Activated T-helper 17 cell treated with anti-CD3 and anti-CD28 coated beads, Interleukin-2, amount 50 U/mL, for 72 hours (primary cell): ENCODE data around the gene FBRSL1. TPM values are rescaled to one million over a fixed set of nuclear protein-coding genes. Genes with fewer than 3 reads are reported as not detected.

Source experiments
- ATAC-seq: fragments of 150-1000 bp; cut with Tn5 transposase; replicated peaks from 2 replicates; pipeline ENCODE4 v1.10.0; 2021; ENCODE audit warnings: mild to moderate bottlenecking, moderate library complexity
- H3K27ac Mint-ChIP-seq: one replicate; pipeline ENCODE4 v1.8.0; 2022; ENCODE audit warnings: mixed read lengths
- H3K27me3 Mint-ChIP-seq: one replicate; pipeline ENCODE4 v1.8.0; 2022; ENCODE audit warnings: mixed read lengths
- H3K36me3 Mint-ChIP-seq: one replicate; pipeline ENCODE4 v1.8.0; 2022; ENCODE audit warnings: low read depth, mild to moderate bottlenecking, mixed read lengths
- H3K4me1 Mint-ChIP-seq: one replicate; pipeline ENCODE4 v1.8.0; 2022; ENCODE audit warnings: mixed read lengths
- H3K4me3 Mint-ChIP-seq: one replicate; pipeline ENCODE4 v1.8.0; 2022; ENCODE audit warnings: mild to moderate bottlenecking, mixed read lengths
- H3K9me3 Mint-ChIP-seq: one replicate; pipeline ENCODE4 v1.8.0; 2022; ENCODE audit warnings: mixed read lengths
- total RNA-seq, 2 donors: library from RNA; stranded (reverse); gene quantifications; one replicate each; pipeline ENCODE4 v1.2.3, GENCODE V29; 2022

Gene FBRSL1
- total RNA-seq, 2 donors from 2014 or later = 34.7 to 38.7 TPM

- peaks cover 7% of the 10 kb centered on the region for H3K36me3 Mint-ChIP-seq
- no peaks in the 10 kb centered on the region for H3K9me3 Mint-ChIP-seq
- H3K27ac Mint-ChIP-seq = no peak overlapping the region
- no peak overlapping the region for H3K4me3 Mint-ChIP-seq
- no peak for ATAC-seq
- H3K4me1 Mint-ChIP-seq = peaks cover 10% of the 10 kb centered on the region
- H3K27me3 Mint-ChIP-seq = peaks cover 3% of the 10 kb centered on the region
Measured at GRCh38 chr12:132450418-132451171, 39.4 kb upstream of the FBRSL1 start.

- Mint-ChIP-seq H3K27ac (no peak overlapping the region), H3K4me1 (peaks cover 10% of the 10 kb centered on the region), H3K27me3 (peaks cover 3% of the 10 kb centered on the region), H3K9me3 (no peaks in the 10 kb centered on the region), H3K4me3 (no peak overlapping the region), H3K36me3 (peaks cover under 1% of the 10 kb centered on the region)
- ATAC-seq = no peak
Measured at GRCh38 chr12:132451172-132451835, 38.6 kb upstream of the FBRSL1 start.

- Mint-ChIP-seq H3K4me3 (no peak overlapping the region), H3K9me3 (no peaks in the 10 kb centered on the region), H3K27ac (no peak overlapping the region), H3K27me3 (peaks cover 3% of the 10 kb centered on the region), H3K4me1 (peaks cover 10% of the 10 kb centered on the region), H3K36me3 (no peaks in the 10 kb centered on the region)
- no peak for ATAC-seq
Measured at GRCh38 chr12:132451836-132452195, 38.1 kb upstream of the FBRSL1 start.

GRCh38 chr12:132452596-132453350, 37.2 kb upstream of the FBRSL1 start:
- H3K36me3 Mint-ChIP-seq = no peaks in the 10 kb centered on the region
- ATAC-seq = no peak
- peaks cover 3% of the 10 kb centered on the region for H3K27me3 Mint-ChIP-seq
- no peak overlapping the region for H3K27ac Mint-ChIP-seq
- H3K4me1 Mint-ChIP-seq = peaks cover 10% of the 10 kb centered on the region
- no peaks in the 10 kb centered on the region for H3K9me3 Mint-ChIP-seq
- no peak overlapping the region for H3K4me3 Mint-ChIP-seq

GRCh38 chr12:132453361-132454192, 36.4 kb upstream of the FBRSL1 start:
- Mint-ChIP-seq H3K27ac (no peak overlapping the region), H3K4me3 (no peak overlapping the region), H3K27me3 (peaks cover 3% of the 10 kb centered on the region), H3K9me3 (no peaks in the 10 kb centered on the region), H3K36me3 (no peaks in the 10 kb centered on the region), H3K4me1 (peaks cover 10% of the 10 kb centered on the region)
- no peak for ATAC-seq

- Mint-ChIP-seq H3K4me1 (peaks cover 10% of the 10 kb centered on the region), H3K27me3 (peaks cover 3% of the 10 kb centered on the region)
- no peak for ATAC-seq
Measured at GRCh38 chr12:132454193-132454932, 35.6 kb upstream of the FBRSL1 start.

GRCh38 chr12:132454933-132455418, 35.0 kb upstream of the FBRSL1 start:
- no peak for ATAC-seq
- peaks cover 10% of the 10 kb centered on the region for H3K4me1 Mint-ChIP-seq
- H3K4me3 Mint-ChIP-seq = no peak overlapping the region
- H3K27ac Mint-ChIP-seq = no peak overlapping the region
- no peaks in the 10 kb centered on the region for H3K9me3 Mint-ChIP-seq
- H3K36me3 Mint-ChIP-seq = no peaks in the 10 kb centered on the region
- peaks cover 3% of the 10 kb centered on the region for H3K27me3 Mint-ChIP-seq

More at GRCh38 chr12:132454193-132454932, 35.6 kb upstream of the FBRSL1 start:
- Mint-ChIP-seq H3K27ac (no peak overlapping the region), H3K4me3 (no peak overlapping the region), H3K36me3 (no peaks in the 10 kb centered on the region), H3K9me3 (no peaks in the 10 kb centered on the region)

GRCh38 chr12:132455565-132455964, 34.4 kb upstream of the FBRSL1 start:
- H3K27ac Mint-ChIP-seq = no peak overlapping the region
- peaks cover 3% of the 10 kb centered on the region for H3K27me3 Mint-ChIP-seq
- H3K4me1 Mint-ChIP-seq = peaks cover 10% of the 10 kb centered on the region
- H3K4me3 Mint-ChIP-seq = no peak overlapping the region
- no peaks in the 10 kb centered on the region for H3K36me3 Mint-ChIP-seq
- no peaks in the 10 kb centered on the region for H3K9me3 Mint-ChIP-seq
- ATAC-seq = no peak

GRCh38 chr12:132456186-132456943, 33.6 kb upstream of the FBRSL1 start:
- no peak overlapping the region for H3K27ac Mint-ChIP-seq
- no peaks in the 10 kb centered on the region for H3K36me3 Mint-ChIP-seq
- H3K9me3 Mint-ChIP-seq = no peaks in the 10 kb centered on the region
- no peak overlapping the region for H3K4me3 Mint-ChIP-seq
- no peak for ATAC-seq
- H3K4me1 Mint-ChIP-seq = peaks cover 10% of the 10 kb centered on the region
- peaks cover 3% of the 10 kb centered on the region for H3K27me3 Mint-ChIP-seq

GRCh38 chr12:132456944-132457495, 32.9 kb upstream of the FBRSL1 start:
- Mint-ChIP-seq H3K4me3 (no peak overlapping the region), H3K9me3 (no peaks in the 10 kb centered on the region), H3K27ac (no peak overlapping the region), H3K36me3 (no peaks in the 10 kb centered on the region), H3K27me3 (peaks cover 3% of the 10 kb centered on the region), H3K4me1 (peaks cover 10% of the 10 kb centered on the region)
- no peak for ATAC-seq

- H3K9me3 Mint-ChIP-seq = no peaks in the 10 kb centered on the region
- ATAC-seq = no peak
- H3K4me1 Mint-ChIP-seq = peaks cover 10% of the 10 kb centered on the region
- H3K27ac Mint-ChIP-seq = no peak overlapping the region
- H3K36me3 Mint-ChIP-seq = no peaks in the 10 kb centered on the region
- no peak overlapping the region for H3K4me3 Mint-ChIP-seq
- no peaks in the 10 kb centered on the region for H3K27me3 Mint-ChIP-seq
Measured at GRCh38 chr12:132458441-132458840, 31.5 kb upstream of the FBRSL1 start.

- ATAC-seq = no peak
- no peak overlapping the region for H3K4me3 Mint-ChIP-seq
- H3K27me3 Mint-ChIP-seq = no peaks in the 10 kb centered on the region
- H3K4me1 Mint-ChIP-seq = peaks cover 10% of the 10 kb centered on the region
- H3K9me3 Mint-ChIP-seq = no peaks in the 10 kb centered on the region
- H3K27ac Mint-ChIP-seq = no peak overlapping the region
- no peaks in the 10 kb centered on the region for H3K36me3 Mint-ChIP-seq
Measured at GRCh38 chr12:132458846-132459641, 30.9 kb upstream of the FBRSL1 start.
